Adrenal gland (tissue), 5 donors: Measurements from ENCODE around the gene USP7.
"Not testable (repeated sequence)": the region's sequence is repeated elsewhere in the genome, so short reads cannot be mapped to it uniquely, and the experiment has no call there.

ENCODE experiments used
- CTCF ChIP-seq, 6 experiments: fragments of 450-650 bp in 4 of 6; fragments of 200-600 bp in 2 of 6; sonication (generic) in 1 of 6; IDR thresholded peaks; 1 replicate in 5 of 6; 2 replicates in 1 of 6; pipeline versions ENCODE4 v1.5.1 to v1.8.0; 2016 to 2021; ENCODE audit warnings: antibody characterized with exemption in 6 of 6, mild to moderate bottlenecking in 2 of 6, moderate library complexity in 1 of 6
- POLR2A ChIP-seq, 2 donors: fragments of 450-650 bp; IDR thresholded peaks; one replicate each; pipeline ENCODE4 v1.6.1; 2017; ENCODE audit warnings: antibody characterized with exemption in 2 of 2, mild to moderate bottlenecking in 2 of 2, moderate library complexity in 1 of 2
- donor health status: DM: no; HTN: no; CAD: no.

- not testable (repeated sequence) for TF ChIP-seq CTCF, POLR2A (IDR thresholded peaks at IDR 0.05)
Observed at GRCh38 chr16:8969202-8969897, 5.6 kb upstream of the USP7 start.
